GM20431 (cell line): ENCODE data around the gene GUCA1A.
"Not testable (repeated sequence)": the region's sequence is repeated elsewhere in the genome, so short reads cannot be mapped to it uniquely, and the experiment has no call there.

Source experiments
- in situ Hi-C: fragments of 300-500 bp; cut with MseI, MboI; formaldehyde crosslinking; loops from one replicate; pipeline ENCODE4 v1.15.0; 2020; ENCODE audit warnings: low sequenced_read_pairs; ENCODE audit not compliant: unreplicated experiment

The GUCA1A gene

GRCh38 chr6:42142118-42142835, 30.9 kb upstream of the GUCA1A start, which contains the start of gene C6orf132:
C6orf132 (minus strand) TSS chr6:42142620; CDS start chr6:42142444, 176 bp downstream.
- in situ Hi-C loops = no loop called here

DNA sequence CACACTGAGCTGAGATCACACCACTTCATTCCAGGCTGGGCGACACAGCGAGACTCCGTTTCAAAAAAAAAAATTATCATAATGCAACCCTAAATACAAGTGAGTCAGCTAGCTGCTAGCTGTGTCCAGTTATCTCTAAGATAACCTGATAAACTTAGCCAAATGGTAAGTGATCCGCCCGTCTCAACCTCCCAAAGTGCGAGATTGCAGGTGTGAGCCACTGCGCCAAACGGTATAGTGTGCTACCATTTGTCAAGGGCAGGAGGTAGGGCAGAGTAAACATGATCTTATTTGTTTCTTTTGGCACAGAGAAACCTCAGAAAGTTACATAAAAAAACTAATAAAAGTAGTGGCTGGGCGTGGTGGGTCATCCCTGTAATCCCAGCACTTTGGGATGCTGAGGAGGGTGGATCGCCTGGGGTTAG, 26.0 kb upstream of the GUCA1A start:
- in situ Hi-C loops = no loop called here

- in situ Hi-C loops = no loop called here
Measured at GRCh38 chr6:42148058-42148457, 25.1 kb upstream of the GUCA1A start.

- in situ Hi-C loops = no loop called here
Measured at GRCh38 chr6:42150254-42150653, 22.9 kb upstream of the GUCA1A start.

DNA sequence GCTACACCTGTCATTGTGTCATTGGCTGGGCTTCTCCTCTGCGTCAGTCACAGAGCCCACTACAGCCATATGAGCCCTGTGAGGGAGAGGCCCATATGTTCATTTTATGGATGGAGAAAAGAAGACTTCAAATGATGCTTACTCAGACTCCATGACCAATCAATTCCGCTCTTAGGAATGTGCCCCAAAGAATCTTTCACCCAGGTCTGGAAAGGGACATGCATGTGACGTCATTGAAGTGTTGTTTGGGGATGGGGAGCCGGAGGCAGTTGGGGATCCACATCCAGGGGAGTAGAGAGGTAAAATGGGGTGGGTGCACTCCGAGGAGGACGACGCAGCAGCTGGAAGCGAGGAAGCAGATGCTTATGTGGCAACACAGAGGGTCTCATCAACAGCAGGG, 21.1 kb upstream of the GUCA1A start:
- in situ Hi-C loops = no loop called here

- in situ Hi-C loops = not testable (repeated sequence)
Measured at GRCh38 chr6:42152528-42153213, 20.5 kb upstream of the GUCA1A start.

DNA sequence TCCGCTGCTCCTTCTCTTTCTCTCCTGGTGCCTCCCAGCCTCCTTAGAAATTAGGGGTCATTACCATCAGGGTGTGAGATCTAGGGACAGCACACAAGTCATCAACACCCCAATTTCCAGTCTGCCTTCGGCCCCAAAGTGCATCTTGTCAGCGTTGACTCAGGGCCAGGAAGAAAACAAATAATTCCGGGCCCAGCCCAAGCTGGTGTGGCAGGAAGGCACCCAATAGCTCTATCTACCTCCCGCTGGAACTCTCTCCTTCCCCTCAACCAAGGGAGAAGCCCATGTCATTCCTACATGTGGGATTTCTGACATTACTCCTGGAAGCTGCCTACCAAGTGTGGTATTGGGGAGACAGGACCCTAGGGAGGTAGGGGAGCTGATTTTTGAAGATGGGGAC, 19.2 kb upstream of the GUCA1A start:
- in situ Hi-C loops = no loop called here

DNA sequence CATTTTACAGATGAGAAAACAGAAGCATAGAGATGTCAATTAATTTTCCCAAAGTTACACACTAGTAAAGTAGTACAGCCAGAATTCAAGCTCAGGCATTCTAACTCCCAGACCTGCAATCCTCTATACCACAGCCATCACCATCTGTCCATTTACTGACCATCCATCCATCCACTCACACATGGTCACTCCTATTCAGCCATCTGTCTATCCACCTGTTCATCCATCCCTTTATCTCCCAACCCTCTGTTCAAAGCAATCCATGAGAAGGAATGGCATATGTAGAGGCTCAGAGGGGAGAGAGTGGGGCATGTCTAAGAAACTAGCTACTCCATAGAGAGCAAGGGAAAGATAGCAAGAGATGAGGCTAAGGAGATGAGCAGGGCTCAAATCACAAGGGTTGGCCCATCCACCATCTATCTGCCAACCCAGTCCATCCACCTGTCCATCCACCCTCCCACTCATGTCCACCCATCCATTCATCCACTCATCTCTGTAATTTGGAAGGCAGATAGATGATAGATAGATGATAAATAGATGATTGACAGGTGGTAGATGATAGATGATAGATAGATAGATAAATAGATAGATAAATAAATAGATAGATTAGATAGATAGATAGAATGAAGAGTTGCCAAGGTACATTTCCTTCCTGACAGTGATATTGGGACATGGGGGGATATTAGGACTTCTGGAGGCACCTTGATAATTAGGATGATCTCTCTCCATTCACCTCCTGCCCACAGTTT, 18.5 kb upstream of the GUCA1A start:
- in situ Hi-C loops = no loop called here

DNA sequence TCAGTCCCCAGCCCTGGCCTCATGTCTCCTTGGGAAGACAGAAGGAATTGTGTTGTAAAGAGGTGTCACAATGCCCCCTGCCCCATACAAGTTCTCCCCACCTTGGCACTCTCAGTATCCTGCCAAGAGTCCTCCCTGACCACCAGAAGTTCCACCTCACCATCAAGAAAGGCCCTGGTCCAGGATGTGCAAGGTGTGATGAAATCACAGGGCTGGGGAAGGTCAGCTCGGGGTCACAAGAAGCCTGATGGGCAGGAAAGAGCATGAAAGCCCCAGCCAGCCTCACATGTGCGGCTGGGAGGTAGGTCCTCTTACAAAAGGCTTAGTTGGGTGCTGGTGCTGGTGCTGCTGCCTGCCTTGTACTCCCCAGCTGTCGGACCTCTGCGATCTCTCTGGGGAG, 17.9 kb upstream of the GUCA1A start:
- in situ Hi-C loops = no loop called here

DNA sequence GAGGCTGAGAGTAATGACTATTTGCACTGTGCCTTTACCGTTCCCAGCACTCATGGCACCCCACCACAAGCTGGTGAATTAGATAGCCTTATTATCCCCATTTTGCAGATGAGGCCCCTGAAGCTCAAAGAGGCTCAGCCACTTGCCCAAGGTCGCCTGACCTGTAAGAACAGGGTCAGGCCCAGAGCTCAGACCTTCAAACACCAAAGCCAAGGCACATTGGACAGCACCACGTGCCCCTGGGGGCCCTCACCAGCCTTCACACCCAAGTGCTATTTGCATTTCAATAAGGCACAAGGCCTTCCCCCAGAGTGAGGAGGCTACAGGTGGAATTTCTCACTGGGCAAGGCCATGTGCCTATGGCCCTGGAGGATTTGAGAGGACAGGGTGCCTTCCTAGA, 16.5 kb upstream of the GUCA1A start:
- in situ Hi-C loops = no loop called here

DNA sequence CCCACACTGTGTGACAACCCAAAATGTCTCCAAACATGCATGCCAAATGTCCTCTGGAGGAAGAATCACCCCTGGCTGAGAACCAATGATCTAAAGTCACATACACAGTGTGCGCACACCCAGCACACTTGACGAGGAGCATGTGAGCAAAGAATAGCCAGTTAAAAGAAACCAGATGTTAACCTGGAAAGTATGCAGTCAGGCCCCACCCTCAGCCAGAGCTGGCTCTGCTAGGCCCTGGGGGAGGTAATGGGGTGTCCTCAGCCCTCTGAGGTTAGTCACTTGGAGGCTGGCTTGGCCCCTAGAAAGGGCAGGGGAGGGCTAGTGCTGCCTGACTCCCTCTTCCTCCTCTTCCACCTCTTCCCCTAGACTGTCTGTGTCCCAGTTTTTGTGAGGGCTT, 15.2 kb upstream of the GUCA1A start:
- in situ Hi-C loops = no loop called here

DNA sequence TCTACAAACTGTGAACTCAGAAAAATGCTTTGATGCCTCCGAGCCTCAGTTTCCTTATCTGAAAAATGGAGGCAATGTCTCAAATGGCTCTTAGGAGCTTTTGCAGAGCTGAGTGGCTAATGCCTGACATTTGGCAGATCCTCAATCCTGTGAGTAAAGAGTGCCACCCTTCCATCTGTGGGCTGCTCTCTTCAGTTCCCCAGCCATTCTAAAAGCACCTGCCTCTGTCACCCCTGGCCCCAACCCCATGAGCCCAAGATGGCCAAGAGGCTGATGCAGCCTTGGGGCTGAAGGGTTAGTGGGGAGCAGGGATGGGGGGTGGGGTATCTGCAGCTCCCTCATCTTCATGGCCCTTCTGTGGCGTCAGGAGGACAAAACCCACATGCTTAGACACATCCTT, 14.5 kb upstream of the GUCA1A start:
- in situ Hi-C loops = no loop called here

DNA sequence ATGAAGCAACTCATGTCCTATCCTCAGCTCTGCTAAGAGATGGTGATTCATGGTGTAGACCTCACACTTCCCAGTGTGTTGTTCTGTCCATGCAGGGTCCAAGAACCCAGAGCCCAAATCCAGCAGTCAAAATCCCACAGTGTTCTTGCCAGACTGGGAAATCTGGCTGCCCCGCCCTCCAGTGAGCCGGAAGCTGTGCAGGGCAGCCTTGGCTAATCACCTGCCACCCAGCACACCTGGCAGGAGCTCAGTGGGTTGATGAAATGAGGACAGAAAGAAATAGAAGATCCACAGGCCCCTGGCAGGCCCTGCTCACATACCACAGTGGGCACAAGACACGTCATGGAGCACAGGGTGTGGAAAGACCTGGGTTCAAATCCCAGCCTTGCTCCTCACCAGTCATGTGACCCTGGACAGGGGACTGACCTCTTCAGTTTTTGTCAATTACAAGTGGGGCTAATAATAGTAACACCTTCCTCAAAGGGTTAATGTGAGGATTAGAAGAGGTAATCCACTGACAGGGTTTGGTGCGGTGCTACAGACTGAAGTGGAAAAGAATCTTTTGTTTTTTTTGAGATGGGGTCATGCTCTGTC, 13.6 kb upstream of the GUCA1A start:
- in situ Hi-C loops = no loop called here

- in situ Hi-C loops = no loop called here
Measured at GRCh38 chr6:42162384-42162783, 10.8 kb upstream of the GUCA1A start.

GRCh38 chr6:42162812-42163211, 10.4 kb upstream of the GUCA1A start:
- in situ Hi-C loops = no loop called here

GRCh38 chr6:42163981-42164380, 9.2 kb upstream of the GUCA1A start:
- in situ Hi-C loops = no loop called here

DNA sequence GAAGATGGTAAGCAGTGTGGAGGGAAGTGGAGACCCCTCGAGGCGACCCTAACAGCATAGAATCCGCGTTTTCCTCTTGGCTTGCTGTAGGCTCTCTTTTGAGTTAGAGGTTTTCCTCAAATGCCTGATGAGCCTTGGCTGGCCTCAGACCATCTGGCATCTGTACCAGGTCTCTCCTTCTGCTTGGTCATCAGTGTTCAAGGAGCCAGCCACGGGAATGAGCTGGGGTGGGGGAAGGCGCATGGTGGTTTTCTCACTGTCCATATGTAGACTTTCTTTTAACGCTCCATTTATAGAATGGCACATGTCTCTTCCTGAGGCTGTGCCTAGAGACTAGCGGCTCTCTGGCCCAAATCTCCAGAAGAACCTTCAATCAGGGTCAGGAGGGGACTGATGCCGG, 8.1 kb upstream of the GUCA1A start:
- in situ Hi-C loops = no loop called here

GRCh38 chr6:42166444-42167141, 6.6 kb upstream of the GUCA1A start:
- in situ Hi-C loops = no loop called here

GRCh38 chr6:42168650-42169049, 4.5 kb upstream of the GUCA1A start:
- in situ Hi-C loops = no loop called here

- in situ Hi-C loops = not testable (repeated sequence)
Measured at GRCh38 chr6:42169780-42170179, 3.4 kb upstream of the GUCA1A start.
